Hematopoietic multipotent progenitor cell (in vitro differentiated cells): ENCODE measurements around the gene PCDHGA1. TPM values are rescaled to one million over a fixed set of nuclear protein-coding genes. Genes with fewer than 3 reads are reported as not detected.
A peak's percentile ranks its signal among the peaks of the same experiment; 100 is the strongest.
"Not testable (repeated sequence)": the region's sequence is repeated elsewhere in the genome, so short reads cannot be mapped to it uniquely, and the experiment has no call there.

Source experiments
- DNase-seq, 3 donors: peaks; one replicate each; pipeline ENCODE4 v3.0.0-alpha.2; 2011 to 2015; ENCODE audit warnings: low read depth in 2 of 3, low spot score in 2 of 3
- total RNA-seq: library from RNA; depleted of rRNA; stranded (reverse); fragments of >200 nt; gene quantifications from one replicate; pipeline ENCODE4 v1.2.3, GENCODE V29; 2012

The PCDHGA1 gene
- total RNA-seq, 1 donor: under 0.01 TPM

- DNase-seq: not testable (repeated sequence)
These were observed 45.3 kb downstream of the PCDHGA1 start for GRCh38 chr5:141375444-141376155.

GRCh38 chr5:141382469-141383294 is 52.4 kb downstream of the PCDHGA1 start, which contains the start of gene PCDHGA7:
Gene PCDHGA7 (plus strand): TSS chr5:141382742. CDS start chr5:141382900, 158 bp downstream.
- peak in 1 of 3 donors; percentile 11 for DNase-seq

GRCh38 chr5:141383345-141383744 is 53.0 kb downstream of the PCDHGA1 start:
- DNase-seq: no peak

DNA sequence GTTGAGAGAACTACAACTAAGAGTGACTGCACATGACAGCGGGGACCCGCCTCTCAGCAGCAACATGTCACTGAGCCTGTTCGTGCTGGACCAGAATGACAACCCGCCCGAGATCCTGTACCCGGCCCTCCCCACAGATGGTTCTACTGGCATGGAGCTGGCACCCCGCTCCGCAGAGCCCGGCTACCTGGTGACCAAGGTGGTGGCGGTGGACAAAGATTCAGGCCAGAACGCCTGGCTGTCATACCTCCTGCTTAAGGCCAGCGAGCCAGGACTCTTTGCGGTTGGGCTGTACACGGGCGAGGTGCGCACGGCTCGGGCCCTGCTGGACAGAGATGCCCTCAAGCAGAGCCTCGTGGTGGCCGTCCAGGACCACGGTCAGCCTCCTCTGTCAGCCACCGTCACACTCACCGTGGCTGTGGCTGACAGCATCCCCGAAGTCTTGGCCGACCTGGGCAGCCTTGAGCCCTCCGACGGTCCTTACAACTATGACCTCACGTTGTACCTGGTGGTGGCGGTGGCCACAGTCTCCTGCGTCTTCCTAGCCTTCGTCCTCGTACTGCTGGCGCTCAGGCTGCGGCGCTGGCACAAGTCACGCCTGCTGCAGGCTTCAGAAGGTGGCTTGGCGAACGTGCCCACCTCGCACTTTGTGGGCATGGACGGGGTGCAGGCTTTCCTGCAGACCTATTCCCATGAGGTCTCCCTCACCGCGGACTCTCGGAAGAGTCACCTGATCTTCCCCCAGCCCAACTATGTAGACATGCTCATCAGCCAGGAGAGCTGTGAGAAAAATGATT is 54.4 kb downstream of the PCDHGA1 start:
- no peak for DNase-seq

GRCh38 chr5:141387557-141388311 is 57.4 kb downstream of the PCDHGA1 start, which contains the start of gene PCDHGB4:
Gene PCDHGB4 (plus strand): TSS chr5:141387698. CDS start chr5:141387885, 187 bp downstream.
- peak in 1 of 3 donors; percentile 59 for DNase-seq

GRCh38 chr5:141388661-141389060 is 58.3 kb downstream of the PCDHGA1 start:
- DNase-seq: no peak

DNA sequence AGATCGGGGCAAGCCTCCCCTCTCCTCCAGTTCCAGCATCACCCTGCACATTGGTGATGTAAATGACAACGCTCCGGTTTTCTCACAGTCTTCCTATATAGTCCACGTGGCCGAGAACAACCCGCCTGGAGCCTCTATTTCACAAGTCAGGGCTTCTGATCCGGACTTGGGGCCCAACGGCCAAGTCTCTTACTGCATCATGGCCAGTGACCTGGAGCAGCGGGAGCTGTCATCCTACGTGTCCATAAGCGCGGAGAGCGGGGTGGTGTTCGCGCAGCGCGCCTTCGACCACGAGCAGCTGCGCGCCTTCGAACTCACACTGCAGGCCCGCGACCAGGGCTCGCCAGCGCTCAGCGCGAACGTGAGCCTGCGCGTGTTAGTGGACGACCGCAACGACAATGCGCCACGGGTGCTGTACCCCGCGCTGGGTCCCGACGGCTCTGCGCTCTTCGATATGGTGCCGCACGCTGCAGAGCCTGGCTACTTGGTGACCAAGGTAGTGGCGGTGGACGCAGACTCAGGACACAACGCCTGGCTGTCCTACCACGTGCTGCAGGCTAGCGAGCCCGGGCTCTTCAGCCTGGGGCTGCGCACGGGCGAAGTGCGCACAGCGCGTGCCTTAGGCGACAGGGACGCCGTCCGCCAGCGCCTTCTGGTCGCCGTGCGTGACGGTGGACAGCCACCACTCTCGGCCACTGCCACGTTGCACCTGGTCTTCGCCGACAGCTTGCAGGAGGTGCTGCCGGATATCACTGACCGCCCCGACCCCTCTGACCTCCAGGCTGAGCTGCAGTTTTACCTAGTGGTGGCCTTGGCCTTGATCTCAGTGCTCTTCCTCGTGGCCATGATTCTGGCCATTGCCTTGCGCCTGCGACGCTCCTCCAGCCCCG is 59.1 kb downstream of the PCDHGA1 start:
- no peak for DNase-seq

GRCh38 chr5:141392429-141393198 is 62.3 kb downstream of the PCDHGA1 start, which contains the start of gene PCDHGA8:
Gene PCDHGA8 (plus strand): TSS chr5:141392633. CDS start chr5:141392814, 181 bp downstream.
- DNase-seq: no peak

- no peak for DNase-seq
These were observed 63.0 kb downstream of the PCDHGA1 start for GRCh38 chr5:141393267-141393666.

DNA sequence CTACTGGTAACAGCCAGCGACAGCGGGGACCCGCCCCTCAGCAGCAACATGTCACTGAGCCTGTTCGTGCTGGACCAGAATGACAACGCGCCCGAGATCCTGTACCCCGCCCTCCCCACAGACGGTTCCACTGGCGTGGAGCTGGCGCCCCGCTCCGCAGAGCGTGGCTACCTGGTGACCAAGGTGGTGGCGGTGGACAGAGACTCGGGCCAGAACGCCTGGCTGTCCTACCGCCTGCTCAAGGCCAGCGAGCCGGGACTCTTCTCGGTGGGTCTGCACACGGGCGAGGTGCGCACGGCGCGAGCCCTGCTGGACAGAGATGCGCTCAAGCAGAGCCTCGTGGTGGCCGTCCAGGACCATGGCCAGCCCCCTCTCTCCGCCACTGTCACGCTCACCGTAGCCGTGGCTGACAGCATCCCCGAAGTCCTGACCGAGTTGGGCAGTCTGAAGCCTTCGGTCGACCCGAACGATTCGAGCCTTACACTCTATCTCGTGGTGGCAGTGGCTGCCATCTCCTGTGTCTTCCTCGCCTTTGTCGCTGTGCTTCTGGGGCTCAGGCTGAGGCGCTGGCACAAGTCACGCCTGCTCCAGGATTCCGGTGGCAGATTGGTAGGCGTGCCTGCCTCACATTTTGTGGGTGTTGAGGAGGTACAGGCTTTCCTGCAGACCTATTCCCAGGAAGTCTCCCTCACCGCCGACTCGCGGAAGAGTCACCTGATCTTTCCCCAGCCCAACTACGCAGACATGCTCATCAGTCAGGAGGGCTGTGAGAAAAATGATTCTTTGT is 64.3 kb downstream of the PCDHGA1 start:
- DNase-seq: not testable (repeated sequence)

DNA sequence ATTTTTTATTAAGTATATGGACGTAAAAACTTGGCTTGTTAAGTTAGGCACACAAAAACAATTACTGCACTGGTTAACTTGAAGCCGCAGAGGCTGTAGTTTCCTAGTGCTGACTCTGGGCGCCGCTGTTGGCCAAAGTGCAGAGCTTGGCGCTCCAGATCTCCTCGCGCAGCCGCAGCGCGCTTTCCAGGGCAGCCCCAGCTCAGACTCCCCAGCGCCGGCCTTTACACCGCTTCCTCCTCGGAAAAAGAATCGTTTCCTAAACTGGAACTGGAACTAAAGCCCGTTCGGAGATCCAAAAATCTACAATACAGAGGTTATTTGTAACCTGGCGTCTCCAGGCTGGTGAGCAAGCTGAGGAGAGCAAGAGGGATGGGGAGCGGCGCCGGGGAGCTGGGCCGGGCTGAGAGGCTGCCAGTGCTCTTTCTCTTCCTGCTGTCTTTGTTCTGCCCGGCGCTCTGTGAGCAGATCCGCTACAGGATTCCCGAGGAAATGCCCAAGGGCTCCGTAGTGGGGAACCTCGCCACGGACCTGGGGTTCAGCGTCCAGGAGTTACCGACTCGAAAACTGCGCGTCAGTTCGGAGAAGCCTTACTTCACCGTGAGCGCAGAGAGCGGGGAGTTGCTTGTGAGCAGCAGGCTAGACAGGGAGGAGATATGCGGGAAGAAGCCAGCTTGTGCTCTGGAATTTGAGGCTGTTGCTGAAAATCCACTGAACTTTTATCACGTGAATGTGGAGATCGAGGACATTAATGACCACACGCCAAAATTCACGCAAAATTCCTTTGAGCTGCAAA is 67.6 kb downstream of the PCDHGA1 start, which contains the start of gene PCDHGB5:
Gene PCDHGB5, plus strand, starts transcription at position 192 of the 796 bp plus-strand sequence. Its CDS starts 181 bp downstream, at position 373.
- DNase-seq: peak in 1 of 3 donors; percentile 66

DNA sequence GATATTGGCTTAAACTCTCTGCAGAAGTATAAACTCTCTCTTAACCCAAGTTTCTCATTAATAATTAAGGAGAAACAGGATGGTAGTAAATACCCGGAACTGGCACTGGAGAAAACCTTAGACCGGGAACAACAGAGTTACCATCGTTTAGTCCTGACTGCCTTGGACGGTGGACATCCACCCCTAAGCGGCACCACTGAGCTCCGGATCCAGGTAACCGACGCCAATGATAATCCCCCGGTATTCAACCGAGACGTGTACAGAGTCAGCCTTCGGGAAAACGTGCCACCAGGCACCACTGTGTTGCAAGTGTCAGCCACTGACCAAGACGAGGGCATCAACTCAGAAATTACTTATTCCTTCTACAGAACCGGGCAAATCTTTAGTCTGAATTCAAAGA is 68.3 kb downstream of the PCDHGA1 start:
- no peak for DNase-seq

DNA sequence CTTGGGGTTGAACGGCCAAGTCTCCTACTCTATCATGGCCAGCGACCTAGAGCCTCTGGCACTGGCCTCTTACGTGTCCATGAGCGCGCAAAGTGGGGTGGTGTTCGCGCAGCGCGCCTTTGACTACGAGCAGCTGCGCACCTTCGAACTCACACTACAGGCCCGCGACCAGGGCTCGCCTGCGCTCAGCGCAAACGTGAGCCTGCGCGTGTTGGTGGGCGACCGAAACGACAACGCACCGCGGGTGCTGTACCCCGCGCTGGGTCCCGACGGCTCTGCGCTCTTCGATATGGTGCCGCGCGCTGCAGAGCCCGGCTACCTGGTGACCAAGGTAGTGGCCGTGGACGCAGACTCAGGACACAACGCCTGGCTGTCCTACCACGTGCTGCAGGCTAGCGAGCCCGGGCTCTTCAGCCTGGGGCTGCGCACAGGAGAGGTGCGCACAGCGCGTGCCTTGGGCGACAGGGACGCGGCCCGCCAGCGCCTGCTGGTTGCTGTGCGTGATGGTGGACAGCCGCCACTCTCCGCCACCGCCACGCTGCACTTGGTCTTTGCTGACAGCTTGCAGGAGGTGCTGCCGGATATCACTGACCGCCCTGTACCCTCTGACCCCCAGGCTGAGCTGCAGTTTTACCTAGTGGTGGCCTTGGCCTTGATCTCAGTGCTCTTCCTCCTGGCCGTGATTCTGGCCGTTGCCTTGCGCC is 69.4 kb downstream of the PCDHGA1 start:
- DNase-seq: no peak

DNA sequence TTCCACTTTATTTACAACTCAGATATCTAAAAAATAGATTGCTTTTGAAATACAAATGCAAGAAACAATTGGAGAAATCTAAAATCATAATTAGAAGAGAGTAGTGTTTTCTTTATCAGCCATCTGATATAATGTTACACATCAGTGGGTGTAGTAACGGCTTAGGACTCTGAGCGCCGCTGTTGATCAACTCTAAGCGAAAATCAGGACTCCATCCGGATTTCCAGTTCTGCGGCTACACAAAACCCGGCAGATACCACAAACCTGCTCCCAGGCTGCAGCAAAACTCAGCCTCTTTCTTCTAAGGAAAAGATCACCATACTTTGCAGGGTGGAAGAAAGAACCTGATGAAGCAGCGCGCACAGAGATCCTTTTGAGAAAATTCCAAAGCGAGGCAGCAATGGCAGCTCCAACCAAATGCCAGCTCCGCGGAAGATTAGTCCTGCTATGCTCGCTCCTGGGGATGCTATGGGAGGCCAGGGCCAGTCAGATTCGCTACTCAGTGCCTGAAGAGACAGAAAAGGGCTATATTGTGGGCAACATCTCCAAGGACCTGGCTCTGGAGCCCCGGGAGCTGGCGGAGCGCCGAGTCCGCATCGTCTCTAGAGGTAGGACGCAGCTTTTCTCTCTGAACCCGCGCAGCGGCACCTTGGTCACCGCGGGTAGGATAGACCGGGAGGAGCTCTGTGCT is 72.4 kb downstream of the PCDHGA1 start, which contains the start of gene PCDHGA9:
Gene PCDHGA9, plus strand, starts transcription at position 226 of the 691 bp plus-strand sequence. Its CDS starts 175 bp downstream, at position 401.
- no peak for DNase-seq

DNA sequence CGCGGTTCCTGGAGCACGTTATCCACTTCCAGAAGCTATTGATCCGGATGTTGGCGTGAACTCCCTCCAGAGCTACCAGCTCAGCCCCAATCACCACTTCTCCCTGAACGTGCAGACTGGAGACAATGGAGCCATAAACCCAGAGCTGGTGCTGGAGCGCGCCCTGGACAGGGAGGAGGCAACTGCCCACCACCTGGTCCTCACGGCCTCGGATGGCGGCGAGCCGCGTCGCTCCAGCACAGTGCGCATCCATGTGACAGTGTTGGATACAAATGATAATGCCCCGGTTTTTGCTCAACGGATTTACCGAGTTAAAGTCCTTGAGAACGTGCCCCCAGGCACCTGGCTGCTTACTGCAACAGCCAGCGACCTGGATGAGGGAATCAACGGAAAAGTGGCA is 73.1 kb downstream of the PCDHGA1 start:
- DNase-seq: no peak
